ENCODE data around the gene MICA. TPM values are rescaled to one million over a fixed set of nuclear protein-coding genes. Genes with fewer than 3 reads are reported as not detected.

Gene MICA
- total and polyA plus RNA-seq, 9 of the 15 experiments (the other 6 are each of a cell fraction or from before 2014, with no cell fraction given) = 11.8 to 24.6 (median 16.7) TPM

DNA sequence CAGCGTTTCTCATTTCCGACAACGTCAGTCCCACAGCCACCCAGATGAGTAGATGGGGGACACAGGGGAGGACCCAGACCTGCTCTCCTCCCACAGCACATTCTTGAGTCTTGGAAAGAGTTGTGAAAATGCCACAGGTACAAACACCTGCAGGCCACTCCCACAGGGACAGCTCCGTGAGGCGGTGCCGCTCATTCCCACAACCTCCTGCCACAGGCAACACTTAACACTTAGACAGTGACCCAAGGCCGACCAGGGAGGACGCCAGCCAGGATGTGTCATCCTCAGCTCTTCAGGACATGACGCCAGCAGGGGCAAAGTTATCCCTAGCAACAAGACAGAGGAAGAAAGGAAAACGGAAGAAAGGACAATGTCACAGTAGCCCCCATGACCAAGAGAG lies 23.5 kb upstream of the MICA start:
- POLR2A ChIA-PET = interaction anchor here (0.6 to 1.3 kb wide), 6 partner anchors 13 to 242 kb away, joined by 3 to 7 read pairs (median 4); no protein-coding TSS in a partner anchor
- TF ChIP-seq SMAD1 (IDR thresholded peaks at IDR 0.05; ENCODE audit: low read depth, low read length, partially characterized antibody) (no peak), ZNF324 (CRISPR knock-in tag; IDR thresholded peaks at IDR 0.05) (no peak), TARDBP (IDR thresholded peaks at IDR 0.05) (no peak), NR4A1 (CRISPR knock-in tag; IDR thresholded peaks at IDR 0.05) (no peak), NR4A1 (tag; IDR thresholded peaks at IDR 0.05) (no peak), ELF4 (CRISPR knock-in tag; IDR thresholded peaks at IDR 0.05) (no peak), ARID2 (IDR thresholded peaks at IDR 0.05) (no peak), ZNF408 (CRISPR knock-in tag; IDR thresholded peaks at IDR 0.05; ENCODE audit: low read depth) (no peak), CEBPG (CRISPR knock-in tag; IDR thresholded peaks at IDR 0.05) (no peak), CEBPG (tag; conservative IDR thresholded peaks at IDR 0.05 in 1 of 2, IDR thresholded peaks at IDR 0.05 in 1 of 2) (no peak)
- TF ChIP-seq, protein P1, sequence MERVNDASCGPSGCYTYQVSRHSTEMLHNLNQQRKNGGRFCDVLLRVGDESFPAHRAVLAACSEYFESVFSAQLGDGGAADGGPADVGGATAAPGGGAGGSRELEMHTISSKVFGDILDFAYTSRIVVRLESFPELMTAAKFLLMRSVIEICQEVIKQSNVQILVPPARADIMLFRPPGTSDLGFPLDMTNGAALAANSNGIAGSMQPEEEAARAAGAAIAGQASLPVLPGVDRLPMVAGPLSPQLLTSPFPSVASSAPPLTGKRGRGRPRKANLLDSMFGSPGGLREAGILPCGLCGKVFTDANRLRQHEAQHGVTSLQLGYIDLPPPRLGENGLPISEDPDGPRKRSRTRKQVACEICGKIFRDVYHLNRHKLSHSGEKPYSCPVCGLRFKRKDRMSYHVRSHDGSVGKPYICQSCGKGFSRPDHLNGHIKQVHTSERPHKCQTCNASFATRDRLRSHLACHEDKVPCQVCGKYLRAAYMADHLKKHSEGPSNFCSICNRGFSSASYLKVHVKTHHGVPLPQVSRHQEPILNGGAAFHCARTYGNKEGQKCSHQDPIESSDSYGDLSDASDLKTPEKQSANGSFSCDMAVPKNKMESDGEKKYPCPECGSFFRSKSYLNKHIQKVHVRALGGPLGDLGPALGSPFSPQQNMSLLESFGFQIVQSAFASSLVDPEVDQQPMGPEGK (CRISPR knock-in tag; IDR thresholded peaks at IDR 0.05; ENCODE audit: borderline replicate concordance) = no peak
- TF ChIP-seq, protein P2, sequence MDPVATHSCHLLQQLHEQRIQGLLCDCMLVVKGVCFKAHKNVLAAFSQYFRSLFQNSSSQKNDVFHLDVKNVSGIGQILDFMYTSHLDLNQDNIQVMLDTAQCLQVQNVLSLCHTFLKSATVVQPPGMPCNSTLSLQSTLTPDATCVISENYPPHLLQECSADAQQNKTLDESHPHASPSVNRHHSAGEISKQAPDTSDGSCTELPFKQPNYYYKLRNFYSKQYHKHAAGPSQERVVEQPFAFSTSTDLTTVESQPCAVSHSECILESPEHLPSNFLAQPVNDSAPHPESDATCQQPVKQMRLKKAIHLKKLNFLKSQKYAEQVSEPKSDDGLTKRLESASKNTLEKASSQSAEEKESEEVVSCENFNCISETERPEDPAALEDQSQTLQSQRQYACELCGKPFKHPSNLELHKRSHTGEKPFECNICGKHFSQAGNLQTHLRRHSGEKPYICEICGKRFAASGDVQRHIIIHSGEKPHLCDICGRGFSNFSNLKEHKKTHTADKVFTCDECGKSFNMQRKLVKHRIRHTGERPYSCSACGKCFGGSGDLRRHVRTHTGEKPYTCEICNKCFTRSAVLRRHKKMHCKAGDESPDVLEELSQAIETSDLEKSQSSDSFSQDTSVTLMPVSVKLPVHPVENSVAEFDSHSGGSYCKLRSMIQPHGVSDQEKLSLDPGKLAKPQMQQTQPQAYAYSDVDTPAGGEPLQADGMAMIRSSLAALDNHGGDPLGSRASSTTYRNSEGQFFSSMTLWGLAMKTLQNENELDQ (CRISPR knock-in tag; IDR thresholded peaks at IDR 0.05; ENCODE audit: borderline replicate concordance) = no peak
- TF ChIP-seq, protein P3, sequence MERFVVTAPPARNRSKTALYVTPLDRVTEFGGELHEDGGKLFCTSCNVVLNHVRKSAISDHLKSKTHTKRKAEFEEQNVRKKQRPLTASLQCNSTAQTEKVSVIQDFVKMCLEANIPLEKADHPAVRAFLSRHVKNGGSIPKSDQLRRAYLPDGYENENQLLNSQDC (CRISPR knock-in tag; IDR thresholded peaks at IDR 0.05) = no peak
- TF ChIP-seq, protein P4, sequence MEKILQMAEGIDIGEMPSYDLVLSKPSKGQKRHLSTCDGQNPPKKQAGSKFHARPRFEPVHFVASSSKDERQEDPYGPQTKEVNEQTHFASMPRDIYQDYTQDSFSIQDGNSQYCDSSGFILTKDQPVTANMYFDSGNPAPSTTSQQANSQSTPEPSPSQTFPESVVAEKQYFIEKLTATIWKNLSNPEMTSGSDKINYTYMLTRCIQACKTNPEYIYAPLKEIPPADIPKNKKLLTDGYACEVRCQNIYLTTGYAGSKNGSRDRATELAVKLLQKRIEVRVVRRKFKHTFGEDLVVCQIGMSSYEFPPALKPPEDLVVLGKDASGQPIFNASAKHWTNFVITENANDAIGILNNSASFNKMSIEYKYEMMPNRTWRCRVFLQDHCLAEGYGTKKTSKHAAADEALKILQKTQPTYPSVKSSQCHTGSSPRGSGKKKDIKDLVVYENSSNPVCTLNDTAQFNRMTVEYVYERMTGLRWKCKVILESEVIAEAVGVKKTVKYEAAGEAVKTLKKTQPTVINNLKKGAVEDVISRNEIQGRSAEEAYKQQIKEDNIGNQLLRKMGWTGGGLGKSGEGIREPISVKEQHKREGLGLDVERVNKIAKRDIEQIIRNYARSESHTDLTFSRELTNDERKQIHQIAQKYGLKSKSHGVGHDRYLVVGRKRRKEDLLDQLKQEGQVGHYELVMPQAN (IDR thresholded peaks at IDR 0.05; ENCODE audit: borderline replicate concordance) = no peak
- TF ChIP-seq, protein P5, sequence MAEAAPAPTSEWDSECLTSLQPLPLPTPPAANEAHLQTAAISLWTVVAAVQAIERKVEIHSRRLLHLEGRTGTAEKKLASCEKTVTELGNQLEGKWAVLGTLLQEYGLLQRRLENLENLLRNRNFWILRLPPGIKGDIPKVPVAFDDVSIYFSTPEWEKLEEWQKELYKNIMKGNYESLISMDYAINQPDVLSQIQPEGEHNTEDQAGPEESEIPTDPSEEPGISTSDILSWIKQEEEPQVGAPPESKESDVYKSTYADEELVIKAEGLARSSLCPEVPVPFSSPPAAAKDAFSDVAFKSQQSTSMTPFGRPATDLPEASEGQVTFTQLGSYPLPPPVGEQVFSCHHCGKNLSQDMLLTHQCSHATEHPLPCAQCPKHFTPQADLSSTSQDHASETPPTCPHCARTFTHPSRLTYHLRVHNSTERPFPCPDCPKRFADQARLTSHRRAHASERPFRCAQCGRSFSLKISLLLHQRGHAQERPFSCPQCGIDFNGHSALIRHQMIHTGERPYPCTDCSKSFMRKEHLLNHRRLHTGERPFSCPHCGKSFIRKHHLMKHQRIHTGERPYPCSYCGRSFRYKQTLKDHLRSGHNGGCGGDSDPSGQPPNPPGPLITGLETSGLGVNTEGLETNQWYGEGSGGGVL (CRISPR knock-in tag; IDR thresholded peaks at IDR 0.05) = no peak

More for the DNA sequence above, 23.5 kb upstream of the MICA start:
- Histone ChIP-seq H3K9me1 (ENCODE audit: control insufficient read depth, insufficient read depth, low read length) (no peaks in the 10 kb centered on the region), H4K20me1 (replicated peaks; ENCODE audit: control insufficient read depth, insufficient read depth, low read length) (no peaks in the 10 kb centered on the region), H3K4me2 (ENCODE audit: insufficient read depth, low read length) (no peak overlapping the region), H3K27ac (ENCODE audit: extremely low read depth, low read depth, low read length) (no peak overlapping the region), H3K4me3 (no peak overlapping the region), H3K27me3 (ENCODE audit: control insufficient read depth in 2 of 2, insufficient read depth in 2 of 2, low read length in 2 of 2) (peaks cover 32 to 59% of the 10 kb centered on the region in 2 experiments), H3K4me1 (replicated peaks in 1 of 2; ENCODE audit: control insufficient read depth in 2 of 2, insufficient read depth in 2 of 2, low read length in 2 of 2) (no peaks in the 10 kb centered on the region), H3K9me3 (replicated peaks; ENCODE audit: control insufficient read depth, insufficient read depth, low read depth, low read length) (no peaks in the 10 kb centered on the region), H3K9ac (ENCODE audit: insufficient read depth in 1 of 2, low read depth in 2 of 2, low read length in 2 of 2) (no peak overlapping the region), H3K36me3 (ENCODE audit: control insufficient read depth, insufficient read depth, low read length) (no peaks in the 10 kb centered on the region), H3K79me2 (ENCODE audit: control insufficient read depth, insufficient read depth, low read length) (no peaks in the 10 kb centered on the region), H2AFZ (ENCODE audit: low read depth, low read length) (no peak overlapping the region)
- in situ Hi-C loops (cut with MboI) = loop anchor here (10.0 kb wide), 1 partner anchor 465 kb away; the partner anchor contains the start of gene VARS2
- no peak for DNase-seq (ENCODE audit: extremely low read depth in 1 of 4, low spot score in 3 of 4)
- CTCF ChIA-PET (ENCODE audit: low intra/inter-chr PET ratio) = no interaction called here
- WGBS (ENCODE audit: insufficient coverage, low coverage, missing lambda C conversion rate) = 1% methylated on average over 10 of the region's 10 CpGs
- no TSS peak for BruUV-seq (replicated peaks)
- no peak for ATAC-seq
- intact Hi-C loops (cut with micrococcal nuclease) = no loop called here
- FAIRE-seq = no peak
